Heart left ventricle (tissue), 16 donors: ENCODE data around the gene PIK3R2. TPM values are rescaled to one million over a fixed set of nuclear protein-coding genes. Genes with fewer than 3 reads are reported as not detected.

ENCODE experiments used
- ATAC-seq, 4 donors: fragments of 200-7000 bp; cut with Tn5 transposase; one replicate each; pipeline ENCODE4 v1.9.1; 2020 to 2022; ENCODE audit warnings: moderate library complexity in 4 of 4, mild to moderate bottlenecking in 3 of 4, moderate number of reproducible peaks in 1 of 4
- DNase-seq, 5 donors: peaks; one replicate each; pipeline ENCODE4 v3.0.0-alpha.2; 2020
- H3K27ac ChIP-seq, 12 donors: fragments of 200-600 bp; sonication (generic) in 4 of 12; one replicate each; pipeline versions ENCODE4 v1.5.0 to v1.8.0; 2016 to 2022; ENCODE audit warnings: mild to moderate bottlenecking in 2 of 12
- H3K27me3 ChIP-seq, 9 donors: fragments of 200-600 bp; sonication (generic) in 2 of 9; one replicate each; pipeline versions ENCODE4 v1.5.1 to v1.8.0; 2016 to 2022; ENCODE audit warnings: mild to moderate bottlenecking in 3 of 9
- H3K36me3 ChIP-seq, 9 donors: fragments of 200-600 bp; sonication (generic) in 2 of 9; one replicate each; pipeline versions ENCODE4 v1.5.0 to v1.8.0; 2018 to 2022; ENCODE audit warnings: mild to moderate bottlenecking in 2 of 9
- H3K4me1 ChIP-seq, 12 donors: fragments of 200-600 bp; sonication (generic) in 4 of 12; one replicate each; pipeline versions ENCODE4 v1.5.0 to v1.8.0; 2016 to 2022; ENCODE audit warnings: mild to moderate bottlenecking in 3 of 12
- H3K4me3 ChIP-seq, 12 donors: fragments of 200-600 bp; sonication (generic) in 4 of 12; one replicate each; pipeline versions ENCODE4 v1.5.0 to v1.8.0; 2017 to 2022; ENCODE audit warnings: mild to moderate bottlenecking in 9 of 12, moderate library complexity in 4 of 12
- H3K9me3 ChIP-seq, 12 donors: fragments of 200-600 bp; sonication (generic) in 4 of 12; one replicate each; pipeline versions ENCODE4 v1.5.0 to v1.8.0; 2016 to 2022; ENCODE audit warnings: mild to moderate bottlenecking in 1 of 12
- POLR2A ChIP-seq, 2 donors: fragments of 450-650 bp; IDR thresholded peaks; one replicate each; pipeline ENCODE4 v1.6.1; 2017; ENCODE audit warnings: antibody characterized with exemption in 2 of 2, mild to moderate bottlenecking in 2 of 2, moderate library complexity in 2 of 2
- WGBS, 4 donors: extraction: QIAGEN DNeasy Blood & Tissue Kit in 2 of 4; methylation state at CpG; one replicate each; pipeline versions ENCODE4 v1.1.5 to v1.1.7; 2013 to 2018; 5-methylcytosine and 5-hydroxymethylcytosine counted together
- intact Hi-C, 10 donors: fragments of 100-400 bp; cut with DNase I; formaldehyde crosslinking; loops; one replicate each; pipeline versions ENCODE4 v1.11.1 to v1.14.2; 2022
- polyA plus RNA-seq, 2 donors: library from polyadenylated mRNA; stranded (reverse); fragments of 200-250 nt; gene quantifications; one replicate each; pipeline ENCODE4 v1.2.3, GENCODE V29; 2013
- total RNA-seq, 9 donors: library from RNA; depleted of rRNA in 2 of 9; stranded (reverse); fragments of >200 nt in 2 of 9; fragmentation: NEBNext Ultra II Directional in 3 of 9; extraction: Animal tissue kit (Norgen Biotek cat#: 25700) in 3 of 9; gene quantifications; one replicate each; pipeline versions ENCODE4 v1.1.0 to v1.2.4, GENCODE V29; 2016 to 2023
- TF ChIP-seq, protein P1 (sequence below), 12 donors: fragments of 200-600 bp; sonication (generic) in 4 of 12; IDR thresholded peaks; one replicate each; pipeline versions ENCODE4 v1.5.0 to v1.8.0; 2018 to 2022; ENCODE audit warnings: antibody characterized with exemption in 12 of 12, mild to moderate bottlenecking in 5 of 12
- donor health status: ischemic (EF 13 %, LVEDD 7.1; RV severe dilation, severe dysfunction).
- donor health status: healthy with polysubstance abuse.
- donor health status: DM: no; HTN: yes; CAD: no.
- donor health status: DM: no; HTN: no; CAD: no.
- donor health status: ischemic (EF 25% LVEDD 6.9; RV normal size, moderate dysfunction).
- donor health status: ischemic (EF 25% LVEDD 5.7; RV mildly dilated, moderate dysfunction).
- donor health status: healthy.
- donor health status: DM: yes; HTN: yes; CAD: no.
- donor health status: ischemic (EF 35%, LVEDD 5.7; RV mildly dilated, moderate dysfunction).
- donor health status: nonischemic (EF 11% LVEDD 7.7; RV severe dilation, severe dysfunction).
- donor health status: DM: yes; HTN: yes; CAD: no.
- donor health status: PGD.
- donor health status: ischemic (EF 29% LVEDD 5.4; RV normal size, mild dysfunction).
- donor health status: nonischemic (EF 23%, LVEDD 6.1; RV moderate dilation, normal function).

The PIK3R2 gene
- total and polyA plus RNA-seq, 11 donors, result 4.0 to 28.6 (median 23.4) TPM

GRCh38 chr19:18108897-18109296 lies 44.1 kb upstream of the PIK3R2 start:
- ATAC-seq, result no peak
- H3K4me3 ChIP-seq, result no peak overlapping the region
- no peaks in the 10 kb centered on the region for H3K9me3 ChIP-seq
- H3K4me1 ChIP-seq, result peaks cover 0 to 39% (median 10%) of the 10 kb centered on the region in 12 donors
- H3K36me3 ChIP-seq, result no peaks in the 10 kb centered on the region
- peaks cover 0 to 5% (median 0%) of the 10 kb centered on the region in 9 donors for H3K27me3 ChIP-seq
- intact Hi-C loops, result loop anchor here in 1 of 10 donors (10.0 kb wide), 1 partner anchor 624 kb away; no protein-coding TSS in a partner anchor
- no peak overlapping the region for H3K27ac ChIP-seq
- DNase-seq, result no peak
- 79 to 89% (median 83%) methylated on average over 2 of the region's 2 CpGs for WGBS, 4 donors
- TF ChIP-seq POLR2A (IDR thresholded peaks at IDR 0.05), result no peak
- TF ChIP-seq, protein P1, sequence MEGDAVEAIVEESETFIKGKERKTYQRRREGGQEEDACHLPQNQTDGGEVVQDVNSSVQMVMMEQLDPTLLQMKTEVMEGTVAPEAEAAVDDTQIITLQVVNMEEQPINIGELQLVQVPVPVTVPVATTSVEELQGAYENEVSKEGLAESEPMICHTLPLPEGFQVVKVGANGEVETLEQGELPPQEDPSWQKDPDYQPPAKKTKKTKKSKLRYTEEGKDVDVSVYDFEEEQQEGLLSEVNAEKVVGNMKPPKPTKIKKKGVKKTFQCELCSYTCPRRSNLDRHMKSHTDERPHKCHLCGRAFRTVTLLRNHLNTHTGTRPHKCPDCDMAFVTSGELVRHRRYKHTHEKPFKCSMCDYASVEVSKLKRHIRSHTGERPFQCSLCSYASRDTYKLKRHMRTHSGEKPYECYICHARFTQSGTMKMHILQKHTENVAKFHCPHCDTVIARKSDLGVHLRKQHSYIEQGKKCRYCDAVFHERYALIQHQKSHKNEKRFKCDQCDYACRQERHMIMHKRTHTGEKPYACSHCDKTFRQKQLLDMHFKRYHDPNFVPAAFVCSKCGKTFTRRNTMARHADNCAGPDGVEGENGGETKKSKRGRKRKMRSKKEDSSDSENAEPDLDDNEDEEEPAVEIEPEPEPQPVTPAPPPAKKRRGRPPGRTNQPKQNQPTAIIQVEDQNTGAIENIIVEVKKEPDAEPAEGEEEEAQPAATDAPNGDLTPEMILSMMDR (IDR thresholded peaks at IDR 0.05), result no peak

- peaks cover 0 to 5% (median 0%) of the 10 kb centered on the region in 9 donors for H3K27me3 ChIP-seq
- DNase-seq (no peak), ATAC-seq (peak in 3 of 4 donors; percentile 2 to 3 (median 2))
- peak overlapping the region; percentile 45 to 79 (median 68) for H3K4me3 ChIP-seq
- intact Hi-C loops, result loop anchor here in 1 of 10 donors (10.0 kb wide), 1 partner anchor 625 kb away; no protein-coding TSS in a partner anchor
- peaks cover 0 to 35% (median 10%) of the 10 kb centered on the region in 12 donors for H3K4me1 ChIP-seq
- TF ChIP-seq, protein P1 (IDR thresholded peaks at IDR 0.05), result no peak
- TF ChIP-seq POLR2A (IDR thresholded peaks at IDR 0.05), result no peak
- H3K27ac ChIP-seq, result peak overlapping the region in 8 of 12 donors; percentile 22 to 81 (median 67)
- H3K36me3 ChIP-seq, result no peaks in the 10 kb centered on the region
- no peaks in the 10 kb centered on the region for H3K9me3 ChIP-seq
- 59 to 68% (median 65%) methylated on average over 10 to 12 of the region's 12 CpGs for WGBS, 4 donors
Measured at GRCh38 chr19:18109341-18109732, 43.6 kb upstream of the PIK3R2 start.

- DNase-seq (peak; percentile 50 to 85 (median 69)), ATAC-seq (peak in 3 of 4 donors; percentile 62 to 82 (median 79))
- H3K9me3 ChIP-seq, result no peaks in the 10 kb centered on the region
- no peaks in the 10 kb centered on the region for H3K36me3 ChIP-seq
- peak overlapping the region in 9 of 12 donors; percentile 22 to 81 (median 66) for H3K27ac ChIP-seq
- TF ChIP-seq, protein P1 (IDR thresholded peaks at IDR 0.05), result no peak
- peak in 1 of 2 donors; percentile 29 for TF ChIP-seq POLR2A (IDR thresholded peaks at IDR 0.05)
- H3K4me1 ChIP-seq, result peaks cover 0 to 28% (median 8%) of the 10 kb centered on the region in 12 donors
- peak overlapping the region; percentile 45 to 79 (median 68) for H3K4me3 ChIP-seq
- 0 to 2% (median 2%) methylated on average over 3 to 92 of the region's 92 CpGs for WGBS, 4 donors
- H3K27me3 ChIP-seq, result peaks cover 0 to 4% (median 0%) of the 10 kb centered on the region in 9 donors
- intact Hi-C loops, result loop anchor here in 8 of 10 donors (5.0 to 10.0 kb wide), 7 partner anchors 47 to 625 kb away; partner anchors contain the start of genes IFI30 (in 1 of the 8) and SSBP4 (in 1 of the 8)
Measured at GRCh38 chr19:18109733-18110608, 43.0 kb upstream of the PIK3R2 start.
